ENCODE data around the gene KNTC1. TPM values are rescaled to one million over a fixed set of nuclear protein-coding genes. Genes with fewer than 3 reads are reported as not detected.
"Not testable (repeated sequence)": the region's sequence is repeated elsewhere in the genome, so short reads cannot be mapped to it uniquely, and the experiment has no call there.

The KNTC1 gene
- total and polyA plus RNA-seq, 2 of the 13 experiments (the other 11 are each of a cell fraction or from before 2014, with no cell fraction given): 45.1 to 57.6 TPM

DNA sequence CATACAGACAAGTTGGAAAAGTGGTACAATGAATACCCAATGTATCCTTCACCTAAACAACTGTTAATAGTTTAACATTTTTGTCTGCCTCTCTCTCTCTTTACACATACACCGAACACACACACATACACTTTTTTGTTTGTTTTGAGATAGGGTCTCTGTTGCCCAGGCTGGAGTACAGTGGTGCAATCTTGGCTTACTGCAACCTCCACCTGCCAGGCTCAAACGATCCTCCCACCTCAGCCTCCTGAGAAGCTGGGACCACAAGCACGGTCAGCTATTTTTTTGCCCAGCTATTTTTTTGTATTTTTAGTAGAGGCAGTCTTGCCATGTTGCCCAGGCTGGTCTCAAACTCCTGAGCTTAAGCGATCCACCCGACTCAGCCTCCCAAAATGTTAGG, 43.1 kb upstream of the KNTC1 start:
- POLR2A ChIA-PET: interaction anchor here (1.2 to 1.3 kb wide), 2 partner anchors 17 to 84 kb away, joined by 3 to 4 read pairs; partner anchors contain the start of gene ZCCHC8
- ATAC-seq (no peak), DNase-seq (ENCODE audit: low spot score) (no peak), FAIRE-seq (no peak)
- 80% methylated on average over 5 of the region's 5 CpGs for WGBS (ENCODE audit: low lambda C conversion rate)
- H3K9ac ChIP-seq (ENCODE audit: insufficient read depth, low read depth, low read length): no peak overlapping the region
- no TSS peak for BruUV-seq (replicated peaks)
- H3K27me3 ChIP-seq (ENCODE audit: control insufficient read depth in 1 of 2, insufficient read depth in 2 of 2, low read length in 2 of 2): no peaks in the 10 kb centered on the region
- peaks cover 47% of the 10 kb centered on the region for H3K4me1 ChIP-seq (ENCODE audit: insufficient read depth, low read length)
- intact Hi-C loops (cut with micrococcal nuclease; ENCODE audit: unreplicated experiment): no loop called here
- no peak overlapping the region for H3K4me2 ChIP-seq (ENCODE audit: low read depth, low read length)
- no peaks in the 10 kb centered on the region for H3K9me3 ChIP-seq (ENCODE audit: low read length)
- CTCF ChIA-PET (ENCODE audit: low intra/inter-chr PET ratio, low total read pairs): no interaction called here
- H3K79me2 ChIP-seq (ENCODE audit: insufficient read depth, low read length): peaks cover 2% of the 10 kb centered on the region
- no peak overlapping the region for H3K27ac ChIP-seq (ENCODE audit: extremely low read length, insufficient read depth, low read length)
- TF ChIP-seq POGZ (CRISPR knock-in tag; IDR thresholded peaks at IDR 0.05): 0 out of 2 replicates have a peak, but pooled peaks have one; percentile 26
- TF ChIP-seq ZMYM3 (CRISPR knock-in tag; IDR thresholded peaks at IDR 0.05): peak; percentile 46; the same call in 1 of the 2 replicates
- TF ChIP-seq, protein P1, sequence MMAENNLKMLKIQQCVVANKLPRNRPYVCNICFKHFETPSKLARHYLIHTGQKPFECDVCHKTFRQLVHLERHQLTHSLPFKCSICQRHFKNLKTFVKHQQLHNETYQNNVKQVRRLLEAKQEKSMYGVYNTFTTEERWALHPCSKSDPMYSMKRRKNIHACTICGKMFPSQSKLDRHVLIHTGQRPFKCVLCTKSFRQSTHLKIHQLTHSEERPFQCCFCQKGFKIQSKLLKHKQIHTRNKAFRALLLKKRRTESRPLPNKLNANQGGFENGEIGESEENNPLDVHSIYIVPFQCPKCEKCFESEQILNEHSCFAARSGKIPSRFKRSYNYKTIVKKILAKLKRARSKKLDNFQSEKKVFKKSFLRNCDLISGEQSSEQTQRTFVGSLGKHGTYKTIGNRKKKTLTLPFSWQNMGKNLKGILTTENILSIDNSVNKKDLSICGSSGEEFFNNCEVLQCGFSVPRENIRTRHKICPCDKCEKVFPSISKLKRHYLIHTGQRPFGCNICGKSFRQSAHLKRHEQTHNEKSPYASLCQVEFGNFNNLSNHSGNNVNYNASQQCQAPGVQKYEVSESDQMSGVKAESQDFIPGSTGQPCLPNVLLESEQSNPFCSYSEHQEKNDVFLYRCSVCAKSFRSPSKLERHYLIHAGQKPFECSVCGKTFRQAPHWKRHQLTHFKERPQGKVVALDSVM (CRISPR knock-in tag; IDR thresholded peaks at IDR 0.05): peak; percentile 99
- no peak for TF ChIP-seq NCOA1 (CRISPR knock-in tag; IDR thresholded peaks at IDR 0.05)
- in situ Hi-C loops (cut with HindIII; ENCODE audit: extremely low pct_ligation_motif_present, low pct_unique_long_range_greater_than_20kb): no loop called here
- H3K36me3 ChIP-seq (replicated peaks in 1 of 2; ENCODE audit: control insufficient read depth in 1 of 2, insufficient read depth in 2 of 2, low read length in 2 of 2): peaks cover 9 to 61% of the 10 kb centered on the region in 2 experiments
- H4K20me1 ChIP-seq (ENCODE audit: insufficient read depth, low read length): no peaks in the 10 kb centered on the region
- no peak overlapping the region for H2AFZ ChIP-seq (ENCODE audit: low read length)
- H3K4me3 ChIP-seq (replicated peaks in 1 of 3; ENCODE audit: insufficient read depth in 1 of 3, low read depth in 2 of 3, low read length in 3 of 3): no peak overlapping the region

DNA sequence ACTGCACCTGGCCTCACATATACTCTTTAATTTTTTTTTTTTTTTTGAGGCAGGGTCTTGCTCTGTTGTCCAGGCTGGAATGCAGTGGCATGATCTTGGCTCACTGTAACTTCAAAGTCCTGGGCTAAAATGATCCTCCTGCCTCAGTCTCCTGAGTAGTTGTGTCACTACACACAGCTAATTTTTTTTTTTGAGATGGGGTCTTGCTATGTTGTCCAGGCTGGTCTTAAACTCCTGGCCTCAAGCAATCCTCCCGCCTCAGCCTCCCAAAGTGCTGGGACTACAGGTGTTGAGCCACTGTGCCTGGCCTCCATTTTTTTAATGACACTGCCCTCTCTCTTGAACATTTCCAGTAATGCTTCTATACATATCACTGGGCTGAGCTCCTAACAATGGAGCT, 42.7 kb upstream of the KNTC1 start:
- H3K4me3 ChIP-seq (replicated peaks in 1 of 3; ENCODE audit: insufficient read depth in 1 of 3, low read depth in 2 of 3, low read length in 3 of 3); H2AFZ ChIP-seq (ENCODE audit: low read length); H3K9me3 ChIP-seq (ENCODE audit: low read length); H4K20me1 ChIP-seq (ENCODE audit: insufficient read depth, low read length); H3K27me3 ChIP-seq (ENCODE audit: control insufficient read depth in 1 of 2, insufficient read depth in 2 of 2, low read length in 2 of 2); DNase-seq (ENCODE audit: low spot score); in situ Hi-C loops (cut with HindIII; ENCODE audit: extremely low pct_ligation_motif_present, low pct_unique_long_range_greater_than_20kb); FAIRE-seq; ATAC-seq; H3K27ac ChIP-seq (ENCODE audit: extremely low read length, insufficient read depth, low read length); H3K9ac ChIP-seq (ENCODE audit: insufficient read depth, low read depth, low read length); BruUV-seq (replicated peaks); intact Hi-C loops (cut with micrococcal nuclease; ENCODE audit: unreplicated experiment); H3K79me2 ChIP-seq (ENCODE audit: insufficient read depth, low read length); H3K4me2 ChIP-seq (ENCODE audit: low read depth, low read length); CTCF ChIA-PET (ENCODE audit: low intra/inter-chr PET ratio, low total read pairs): not testable (repeated sequence)
- Histone ChIP-seq H3K36me3 (replicated peaks in 1 of 2; ENCODE audit: control insufficient read depth in 1 of 2, insufficient read depth in 2 of 2, low read length in 2 of 2) (peaks cover 9 to 58% of the 10 kb centered on the region in 2 experiments), H3K4me1 (ENCODE audit: insufficient read depth, low read length) (peaks cover 51% of the 10 kb centered on the region)
- peak; percentile 86 for TF ChIP-seq ZNF121 (CRISPR knock-in tag; IDR thresholded peaks at IDR 0.05)
- POLR2A ChIA-PET: interaction anchor here (1.2 to 1.3 kb wide), 2 partner anchors 16 to 85 kb away, joined by 3 to 4 read pairs; partner anchors contain the start of gene ZCCHC8
- WGBS (ENCODE audit: low lambda C conversion rate): 100% methylated on average over 1 of the region's 1 CpG

Measured in HepG2 (cell line).